ENCODE results near the gene TEX51.

Gene TEX51

DNA sequence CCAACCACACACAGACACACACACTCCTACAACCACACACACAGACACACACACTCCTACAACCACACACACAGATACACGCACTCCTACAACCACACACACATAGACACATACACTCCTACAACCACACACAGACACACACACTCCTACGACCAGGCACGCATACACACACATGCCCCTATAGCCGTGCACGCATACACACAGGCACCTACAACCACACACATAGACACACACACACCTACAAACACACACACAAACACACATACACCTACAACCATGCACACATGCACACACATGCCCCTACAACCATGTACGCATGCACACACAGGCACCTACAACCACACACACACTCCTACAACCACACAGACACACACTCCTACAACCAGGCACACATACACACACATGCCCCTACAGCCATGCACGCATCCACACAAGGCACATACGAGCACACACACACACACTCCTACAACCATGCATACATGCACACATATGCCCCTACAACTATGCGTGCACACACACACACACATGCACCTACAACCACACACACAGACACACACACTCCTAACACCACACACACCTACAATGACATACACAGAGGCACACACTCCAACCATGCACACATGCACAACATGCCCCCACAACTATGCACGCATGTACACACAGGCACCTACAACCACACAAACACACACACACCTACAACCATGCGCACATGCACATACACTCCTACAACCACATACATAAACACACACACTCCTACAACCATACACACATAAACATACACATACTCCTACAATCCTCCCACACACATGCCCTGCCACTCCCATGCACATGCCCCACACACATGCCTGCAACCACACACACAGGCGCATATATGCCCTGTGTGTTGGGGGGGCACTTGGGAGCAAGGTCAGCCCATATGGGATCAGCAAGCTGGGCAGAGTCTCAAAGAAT is 19.1 kb upstream of the TEX51 start:
- DNase-seq (ENCODE audit: low read depth): no peak

DNA sequence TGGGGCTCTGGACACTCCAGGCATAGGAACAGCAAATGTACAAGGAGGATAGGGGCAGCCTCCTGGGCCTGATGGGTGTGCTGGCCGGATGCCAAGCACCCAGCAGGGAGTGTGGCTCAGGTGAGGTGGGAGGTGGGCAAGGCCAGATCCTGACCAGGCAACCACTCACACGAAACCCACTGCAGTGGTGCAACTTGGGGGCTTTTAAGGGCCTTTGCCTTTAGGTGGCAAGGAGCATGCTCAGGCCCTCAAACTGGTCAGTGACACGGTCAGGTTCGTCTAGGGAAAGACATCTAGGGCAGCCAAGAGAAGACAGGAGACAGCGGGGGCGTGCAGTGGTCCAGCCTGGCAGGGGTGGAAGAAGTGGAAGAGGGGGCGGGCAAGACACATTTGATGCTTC is 18.4 kb upstream of the TEX51 start:
- no peak for DNase-seq (ENCODE audit: low read depth)

DNA sequence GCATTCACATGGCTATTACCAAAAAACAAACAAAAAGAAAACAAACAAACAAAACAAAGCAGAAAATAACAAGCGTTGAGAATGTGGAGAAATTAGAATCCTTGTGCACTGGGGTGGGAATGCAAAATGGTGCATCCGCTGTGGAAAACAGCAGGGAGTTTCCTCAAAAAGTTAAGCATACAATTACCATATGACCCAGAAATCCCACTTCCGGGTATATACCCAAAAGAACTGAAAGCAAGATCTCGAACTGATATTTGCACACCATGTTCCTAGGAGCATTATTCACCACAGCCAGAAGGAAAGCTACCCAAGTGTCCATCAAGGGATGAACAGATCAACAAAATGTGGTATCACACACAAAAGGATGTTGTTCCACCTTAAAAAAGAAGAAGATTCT is 17.9 kb upstream of the TEX51 start:
- no peak for DNase-seq (ENCODE audit: low read depth)

DNA sequence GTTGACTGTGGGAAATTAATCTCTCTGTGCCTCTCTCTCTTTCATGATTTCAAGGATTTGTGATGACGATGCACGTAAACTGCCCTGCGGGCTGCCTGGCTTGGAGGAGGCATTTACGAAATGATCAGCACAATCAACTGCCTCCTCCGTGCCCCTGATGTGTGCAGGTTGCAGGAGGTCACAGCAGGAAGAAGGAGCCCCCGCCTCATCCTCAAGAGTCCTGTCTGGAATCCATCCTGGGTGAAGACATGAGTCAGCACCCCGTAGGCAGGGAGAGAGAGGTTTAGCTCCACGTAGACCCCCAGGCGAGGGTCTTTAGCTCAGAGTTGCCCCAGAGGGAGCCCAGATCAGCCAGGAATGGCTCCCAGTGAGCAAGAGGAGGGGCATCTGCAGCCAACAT is 17.1 kb upstream of the TEX51 start:
- no peak for DNase-seq (ENCODE audit: low read depth)

DNA sequence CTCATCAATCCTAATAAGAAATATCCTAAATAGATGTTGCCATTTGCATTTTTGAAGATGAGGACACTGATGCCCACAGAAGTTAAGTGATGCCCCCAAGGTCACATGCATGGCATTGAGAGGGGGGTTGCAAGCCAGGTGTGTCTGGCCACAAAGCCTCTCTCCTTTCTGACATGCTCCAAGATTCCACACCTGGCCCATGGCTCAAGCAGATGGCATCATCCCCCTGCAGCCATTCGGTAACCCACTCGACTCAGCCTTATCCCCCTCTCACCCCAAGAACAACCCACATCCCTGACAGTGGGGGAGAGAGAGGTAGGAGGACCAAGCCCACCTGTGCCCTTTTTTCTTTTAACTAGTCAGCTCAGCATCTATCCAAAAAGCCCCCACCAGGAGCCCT is 16.5 kb upstream of the TEX51 start:
- no peak for DNase-seq (ENCODE audit: low read depth)

DNA sequence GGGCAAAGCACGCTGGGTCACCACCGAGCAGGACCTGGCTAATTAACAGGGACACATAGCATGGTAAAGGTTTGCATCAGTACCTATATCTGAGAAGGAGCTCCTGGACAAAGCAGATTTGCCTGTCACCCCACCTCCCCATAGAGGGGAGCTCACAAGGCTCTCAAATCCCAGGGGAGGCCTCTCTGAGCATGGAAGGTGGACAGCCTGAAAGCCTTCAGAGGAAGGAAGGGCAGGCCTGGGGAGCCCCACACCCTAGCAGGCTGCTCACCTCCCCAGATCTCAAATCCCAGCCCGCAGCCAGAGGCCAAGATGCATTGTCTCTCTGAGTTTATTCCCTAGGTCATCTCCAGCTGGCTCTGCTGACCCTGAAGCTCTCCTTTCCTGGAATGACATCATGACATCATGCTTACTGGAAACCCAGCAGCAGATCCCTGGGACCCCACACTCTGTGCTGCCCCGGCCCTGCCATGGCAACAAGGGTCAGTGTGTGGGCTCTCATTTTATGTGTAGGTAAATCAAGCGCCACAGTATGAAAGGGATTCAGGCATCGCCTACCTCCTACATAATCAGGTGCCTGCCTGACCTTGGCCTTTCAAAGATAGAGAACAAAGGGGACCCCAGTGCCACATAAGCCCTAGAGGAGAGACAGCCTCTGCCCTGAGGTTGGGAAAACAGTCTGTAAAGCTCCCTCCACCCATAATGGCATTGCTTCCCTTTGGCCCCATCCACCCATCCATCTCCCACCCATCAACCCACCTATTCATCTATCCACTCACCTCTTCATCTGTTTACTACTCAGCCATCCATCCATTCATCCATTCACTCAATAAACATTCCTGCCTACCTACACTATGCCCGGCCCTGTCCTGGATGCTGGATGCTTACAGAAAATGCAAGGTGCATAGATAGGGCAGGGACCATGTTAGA is 15.7 kb upstream of the TEX51 start:
- DNase-seq (ENCODE audit: low read depth): no peak

DNA sequence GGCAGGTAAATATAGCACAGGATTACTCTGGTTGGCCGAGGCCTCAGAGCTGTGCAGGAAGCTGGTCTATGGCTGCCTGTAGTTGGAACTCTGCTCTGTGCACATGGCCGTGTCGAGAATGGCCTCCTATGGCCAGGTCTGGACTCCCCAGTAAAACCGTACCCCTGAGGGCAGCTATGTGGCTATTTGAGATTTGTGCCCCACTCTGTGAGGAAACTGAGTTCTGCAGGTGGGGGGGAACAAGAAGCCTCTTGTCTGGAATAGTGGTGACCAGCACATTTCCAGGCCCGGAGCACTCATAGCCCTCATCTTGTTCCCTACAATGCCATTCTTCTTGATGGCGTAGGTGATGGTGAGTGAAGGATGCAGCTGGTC is 15.0 kb upstream of the TEX51 start:
- DNase-seq (ENCODE audit: low read depth): no peak

DNA sequence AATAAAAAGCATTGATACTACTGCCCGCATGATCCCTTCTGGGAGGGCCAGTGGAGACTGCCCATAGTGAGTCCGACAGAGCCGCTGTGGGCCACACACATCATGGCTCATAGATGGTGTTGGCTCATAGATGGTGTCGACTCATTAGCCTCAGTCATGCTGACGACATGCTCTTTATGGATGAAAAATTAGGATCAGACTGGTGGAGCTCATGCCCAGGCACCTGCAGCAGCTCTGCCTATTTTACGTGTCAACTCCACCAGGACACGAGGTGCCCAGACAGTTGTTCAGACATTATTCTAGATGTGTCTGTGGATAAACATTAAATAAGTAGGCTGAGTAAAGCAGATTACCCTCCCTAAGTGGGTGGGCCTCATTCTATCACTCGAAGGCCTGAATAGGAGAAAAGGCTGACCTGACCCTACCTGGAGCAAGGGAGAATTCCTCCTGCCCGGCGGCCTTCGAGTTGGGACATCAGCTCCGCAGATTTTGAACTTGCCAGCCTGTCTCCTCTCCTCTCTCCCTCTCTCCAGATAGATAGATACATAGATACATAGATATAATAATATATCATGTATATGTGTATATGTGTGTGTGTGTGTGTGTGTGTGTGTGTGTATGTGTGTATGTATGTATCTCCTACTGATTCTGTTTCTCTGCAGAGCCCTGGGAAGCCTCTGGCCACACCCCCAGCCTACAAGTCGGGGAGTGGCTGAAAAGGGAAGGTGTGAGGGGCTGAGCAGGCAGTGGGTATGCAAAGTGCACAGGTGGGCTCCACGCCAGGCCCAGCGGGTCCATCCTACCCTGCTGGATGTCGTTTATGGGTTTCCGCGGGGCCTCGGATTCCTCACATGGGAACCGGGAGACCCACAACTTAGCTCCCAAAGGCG is 13.6 kb upstream of the TEX51 start:
- DNase-seq (ENCODE audit: low read depth): no peak

DNA sequence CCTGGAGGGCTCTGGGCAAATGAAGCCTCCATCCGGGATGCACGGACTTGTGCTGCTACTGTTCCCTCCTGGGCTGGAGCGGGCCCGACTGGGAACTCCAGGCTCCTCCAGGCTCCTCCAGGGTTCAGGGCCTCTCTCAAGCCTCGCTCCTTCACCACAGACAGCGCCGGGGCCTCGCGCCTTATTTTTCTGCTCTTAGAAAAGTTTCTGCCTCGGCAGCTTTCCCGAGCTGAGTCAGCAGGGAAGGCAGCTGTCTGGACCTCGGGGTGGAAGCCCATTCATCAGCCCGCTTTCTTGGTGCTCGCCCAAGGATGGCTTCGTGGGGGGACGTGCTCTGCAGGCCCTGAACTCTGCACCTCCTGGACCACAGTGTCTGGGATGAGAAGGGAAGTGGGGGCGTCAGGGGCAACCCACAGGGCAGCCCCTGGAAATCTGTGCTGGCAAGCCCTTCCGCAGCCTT is 12.9 kb upstream of the TEX51 start:
- no peak for DNase-seq (ENCODE audit: low read depth)

DNA sequence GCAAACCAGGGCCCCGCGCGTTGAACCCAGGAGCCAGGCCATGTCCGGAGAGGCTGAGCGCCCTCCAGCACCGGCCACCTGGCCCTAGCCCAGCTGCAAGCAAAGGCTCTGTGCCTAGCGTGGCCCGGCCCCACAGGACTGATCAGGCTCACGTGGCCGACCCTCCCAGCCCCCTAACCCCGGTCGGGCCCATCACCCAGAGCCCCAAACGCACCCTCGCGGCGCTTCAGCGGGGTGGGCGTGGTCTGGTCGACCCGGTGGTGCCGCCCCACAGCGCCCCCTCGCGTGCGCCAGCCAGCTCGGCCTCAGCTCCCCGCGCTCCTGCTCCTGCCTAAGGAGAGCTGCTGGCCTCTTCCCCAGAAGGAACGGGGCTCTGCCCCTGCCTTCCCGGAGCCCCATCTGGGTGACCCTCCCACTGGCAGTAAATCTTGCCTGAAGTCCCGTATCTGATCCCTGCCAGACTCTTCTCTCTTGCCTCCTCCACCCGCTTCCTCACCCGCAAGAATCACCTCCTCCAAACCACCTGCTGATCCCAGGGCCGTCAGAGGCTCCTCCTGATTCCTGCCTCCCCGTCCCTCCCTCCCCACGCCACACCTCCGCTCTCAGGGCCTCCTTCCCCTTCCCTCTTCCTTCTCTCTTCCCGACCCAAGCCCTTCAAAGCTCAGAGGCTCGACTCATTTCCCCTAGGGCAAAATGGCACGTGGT is 12.3 kb upstream of the TEX51 start:
- no peak for DNase-seq (ENCODE audit: low read depth)

DNA sequence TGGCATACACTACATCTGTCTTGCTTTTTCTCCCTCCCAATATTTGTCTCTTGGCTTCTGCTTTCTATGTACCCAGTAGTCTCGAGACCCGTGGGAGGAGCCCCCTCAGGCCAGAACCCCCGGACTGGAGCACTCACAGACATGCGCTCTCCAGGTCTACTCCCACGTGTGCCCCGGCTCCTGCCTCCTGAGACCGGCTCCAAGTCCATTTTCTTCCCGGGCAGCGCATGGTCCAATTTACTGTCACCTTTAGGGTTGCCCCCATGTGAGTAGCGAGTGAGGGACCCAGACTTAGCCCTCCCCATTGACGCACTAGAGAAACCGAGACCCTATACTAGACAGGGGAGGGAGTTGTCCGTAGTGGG is 11.8 kb upstream of the TEX51 start:
- DNase-seq (ENCODE audit: low read depth): no peak

DNA sequence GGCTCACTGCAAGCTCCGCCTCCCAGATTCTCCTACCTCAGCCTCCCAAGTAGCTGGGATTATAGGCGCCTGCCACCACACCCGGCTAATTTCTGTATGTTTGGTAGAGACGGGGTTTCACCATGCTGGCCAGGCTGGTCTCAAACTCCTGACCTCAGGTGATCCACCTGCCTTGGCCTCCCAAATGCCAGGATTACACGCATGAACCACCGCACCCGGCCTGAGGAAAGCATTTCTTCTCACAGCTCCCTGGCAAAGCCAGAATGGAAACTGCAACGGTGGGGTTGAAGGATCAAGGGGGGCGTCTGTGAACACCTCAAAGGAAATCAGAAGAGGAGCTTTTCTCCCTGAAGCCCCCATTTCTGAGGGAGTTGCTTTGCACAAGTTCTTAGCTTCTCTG is 11.2 kb upstream of the TEX51 start:
- DNase-seq (ENCODE audit: low read depth): no peak

DNA sequence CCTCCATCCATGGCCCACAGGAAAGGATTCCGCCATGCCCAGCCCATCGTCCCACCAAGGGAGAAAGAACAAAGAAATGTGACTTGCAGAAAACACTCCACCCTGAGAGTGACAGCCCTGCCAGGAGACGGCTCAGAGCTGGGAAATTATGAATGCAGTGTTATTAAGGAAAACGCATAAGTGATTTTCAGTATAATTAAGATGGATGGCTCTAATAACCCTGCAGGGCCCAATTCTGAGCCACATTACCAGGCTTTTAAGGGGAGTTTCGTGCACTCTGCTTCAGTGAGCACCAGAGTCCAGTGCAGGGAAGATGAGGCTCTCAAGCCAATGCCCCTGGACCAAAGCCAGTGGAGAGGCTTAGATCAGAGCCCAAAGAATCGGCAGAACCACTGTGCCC is 10.6 kb upstream of the TEX51 start:
- DNase-seq (ENCODE audit: low read depth): no peak

DNA sequence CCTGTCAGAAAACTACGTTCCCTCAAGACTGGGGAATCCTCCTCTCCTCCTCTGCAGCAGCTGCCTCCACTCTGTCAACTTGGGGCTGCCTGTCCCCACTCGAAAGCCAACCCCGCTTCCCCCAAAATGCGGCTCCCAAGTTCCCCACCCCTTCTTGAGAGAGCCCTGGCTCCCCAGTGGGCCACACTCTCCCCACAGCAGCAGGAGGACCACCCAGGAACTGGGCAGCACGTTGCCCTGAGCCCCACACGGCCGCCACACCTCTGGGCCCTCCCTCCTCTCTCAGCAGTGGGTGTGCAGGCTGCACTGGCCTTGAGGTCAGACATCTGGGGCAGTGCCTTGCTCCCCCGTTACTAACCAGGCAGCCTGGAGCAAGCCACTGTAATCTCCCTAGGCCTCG is 9.6 kb upstream of the TEX51 start:
- DNase-seq (ENCODE audit: low read depth): no peak

DNA sequence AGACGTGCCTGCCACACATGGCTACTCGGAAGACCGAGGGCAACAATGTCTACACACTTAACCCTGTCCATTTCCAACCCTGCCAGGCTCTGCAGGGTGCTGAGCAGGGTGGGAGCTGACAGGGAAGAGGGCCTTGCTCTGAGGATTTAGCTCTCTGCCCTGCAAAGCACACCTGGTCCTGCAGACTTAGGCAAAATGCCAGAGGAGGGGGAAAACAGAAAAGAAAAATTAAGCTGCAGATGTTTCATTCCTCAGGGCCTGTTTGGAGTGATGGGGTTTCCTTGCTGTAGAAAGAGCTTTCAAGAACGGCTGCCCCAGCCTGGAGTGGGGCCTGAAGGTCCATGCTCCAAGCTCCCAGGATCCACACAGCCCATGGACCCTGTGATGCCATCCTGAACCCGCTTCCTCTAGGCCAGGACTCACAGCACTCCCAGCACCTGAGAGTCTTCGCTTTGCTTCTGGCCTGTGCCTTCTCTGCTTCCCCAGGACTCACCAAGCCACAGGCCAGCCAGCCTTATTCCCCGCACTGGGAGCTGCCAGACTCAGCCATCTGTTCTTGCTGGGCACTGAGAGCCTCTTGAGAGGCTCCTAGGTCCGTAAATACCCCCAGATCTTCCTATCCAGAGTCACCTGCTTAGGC is 9.1 kb upstream of the TEX51 start:
- DNase-seq (ENCODE audit: low read depth): no peak

DNA sequence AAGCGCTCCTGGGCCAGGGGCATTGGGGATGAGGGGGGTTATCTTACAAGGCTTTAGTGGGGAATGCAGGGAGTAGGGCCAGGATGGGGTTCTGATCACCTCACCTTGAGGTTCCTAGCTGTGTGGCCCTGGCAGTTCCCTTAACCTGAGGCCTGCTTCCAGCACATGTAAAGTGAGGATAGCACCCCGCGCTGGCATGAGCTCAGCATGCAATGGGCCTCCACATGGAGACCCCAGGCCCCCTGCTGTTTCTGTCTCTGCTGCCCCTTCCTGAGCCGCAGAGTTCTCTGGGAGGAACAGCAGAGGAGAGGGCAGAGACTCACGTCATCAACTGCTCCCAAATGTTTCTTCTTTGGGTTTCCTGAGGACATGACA is 8.6 kb upstream of the TEX51 start:
- no peak for DNase-seq (ENCODE audit: low read depth)

DNA sequence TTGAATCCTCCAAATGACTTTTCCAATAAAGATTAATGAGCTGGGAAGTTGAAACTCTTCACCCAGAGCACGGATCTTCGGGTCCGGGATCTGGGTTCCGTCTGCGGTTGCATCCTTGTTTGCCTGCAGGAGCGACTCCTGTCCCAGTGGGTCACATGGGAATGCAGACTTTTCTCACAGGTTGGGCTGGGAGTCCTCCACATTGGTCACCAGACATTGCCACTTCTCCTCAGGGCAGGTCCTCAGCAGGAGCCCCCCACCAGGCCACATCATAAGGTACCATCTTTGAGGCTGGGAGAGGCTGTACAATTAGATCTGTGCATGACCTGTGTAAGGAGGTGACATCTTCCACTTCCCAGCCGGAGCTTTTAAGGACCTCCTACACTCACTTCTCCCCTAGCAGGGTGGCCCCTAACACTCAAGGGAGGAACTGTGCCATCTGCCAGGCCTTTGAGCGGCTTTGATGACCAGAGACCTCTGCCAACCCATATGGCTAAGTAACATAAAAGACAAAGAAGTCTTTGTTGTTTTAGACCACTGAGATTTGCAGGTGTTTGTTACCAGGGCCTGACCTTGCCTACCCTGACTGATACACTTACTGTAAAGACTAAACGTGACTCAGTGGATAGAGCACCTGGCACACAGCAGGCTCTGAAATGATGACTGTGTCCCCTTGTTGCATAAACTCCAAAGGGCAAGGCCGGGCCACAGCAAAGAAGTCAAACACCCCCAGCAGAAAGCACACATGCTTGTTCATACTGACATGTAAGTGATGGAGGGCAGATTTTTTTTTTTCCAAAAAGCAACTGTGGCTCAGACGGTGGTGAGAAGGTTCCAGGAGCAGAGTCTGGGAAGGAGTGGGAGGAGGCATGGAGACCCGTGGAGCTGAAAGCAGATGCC is 7.9 kb upstream of the TEX51 start:
- no peak for DNase-seq (ENCODE audit: low read depth)

DNA sequence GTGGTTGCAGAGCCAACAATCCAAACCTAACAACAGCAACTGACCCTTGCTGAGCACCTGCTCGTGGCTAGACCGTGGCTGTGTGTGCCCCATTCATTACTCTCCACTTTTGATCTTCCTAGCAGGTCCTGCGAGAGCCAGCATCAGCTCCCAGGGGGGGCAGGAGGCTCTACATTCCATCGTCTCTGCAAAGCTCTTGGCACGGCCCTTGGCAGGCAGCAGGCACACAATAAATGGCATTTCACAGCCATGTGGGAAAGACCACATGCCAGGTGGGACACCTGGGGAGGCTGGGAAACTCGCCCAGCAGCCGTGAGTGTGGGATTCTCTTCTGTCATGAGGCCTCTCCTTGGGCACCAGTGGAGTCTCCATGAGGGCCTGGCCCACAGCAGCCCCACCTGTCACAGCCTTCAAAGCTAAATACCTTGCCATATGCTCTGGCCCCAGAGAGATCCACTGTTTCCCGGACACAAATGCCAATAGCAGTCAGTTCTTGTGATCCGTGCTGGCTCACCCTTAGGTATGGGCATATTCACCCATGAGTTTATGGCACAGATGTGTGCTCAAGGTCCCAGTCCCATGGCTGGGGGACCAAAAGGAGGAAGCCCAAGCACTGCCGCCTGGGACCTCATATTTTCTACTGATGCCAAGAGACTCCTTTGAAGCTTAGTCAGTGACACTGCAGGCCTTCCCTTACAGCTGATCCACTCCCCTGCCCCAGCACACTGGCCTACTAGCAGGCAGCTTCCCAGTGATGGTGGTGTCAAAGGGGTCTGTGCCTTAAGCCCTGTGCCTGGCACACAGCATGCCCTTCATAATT is 6.8 kb upstream of the TEX51 start:
- no peak for DNase-seq (ENCODE audit: low read depth)

DNA sequence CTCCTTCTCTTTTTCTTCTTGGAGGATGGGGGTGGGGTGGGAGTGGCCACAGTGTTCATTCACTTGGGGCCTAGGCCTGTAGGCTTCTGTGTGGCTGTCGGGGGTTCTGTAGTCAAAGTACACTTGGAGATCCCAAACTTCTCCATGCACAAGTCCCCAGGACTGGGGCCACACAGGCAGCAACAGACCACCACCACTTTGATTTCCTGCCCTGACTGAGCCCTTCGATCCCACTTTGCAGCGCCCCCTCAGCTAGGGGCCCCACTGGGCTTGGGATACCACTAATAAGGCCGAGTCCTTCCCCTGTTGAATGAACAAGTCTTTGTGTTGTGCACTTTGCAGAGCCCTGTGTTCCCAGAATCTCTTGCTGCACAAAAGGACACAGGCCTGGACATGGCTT is 5.5 kb upstream of the TEX51 start:
- DNase-seq (ENCODE audit: low read depth): no peak

Data from activated T-helper 1 cell treated with Interleukin-2 at 50 U/mL for 16 hours (primary cell).